22Rv1 (cell line): ENCODE results near the gene TTYH2.
"Not testable (repeated sequence)": the region's sequence is repeated elsewhere in the genome, so short reads cannot be mapped to it uniquely, and the experiment has no call there.

ENCODE experiments used
- H3K27ac ChIP-seq: fragments of 450-650 bp; 2 replicates; pipeline ENCODE4 v1.5.1; 2017
- CTCF ChIP-seq: fragments of 450-650 bp; IDR thresholded peaks from 2 replicates; pipeline ENCODE4 v1.5.1; 2017; ENCODE audit warnings: mild to moderate bottlenecking
- ZFX ChIP-seq: fragments of 450-650 bp; IDR thresholded peaks from 2 replicates; pipeline ENCODE4 v1.6.1; 2017; ENCODE audit warnings: antibody characterized with exemption, borderline replicate concordance

TTYH2 gene

GRCh38 chr17:74186498-74186897, 26.9 kb upstream of the TTYH2 start:
- H3K27ac ChIP-seq, result no peak overlapping the region
- no peak for TF ChIP-seq ZFX
- TF ChIP-seq CTCF, result no peak

- TF ChIP-seq ZFX (no peak), CTCF (no peak)
- H3K27ac ChIP-seq, result no peak overlapping the region
Measured at GRCh38 chr17:74187761-74188160, 25.6 kb upstream of the TTYH2 start.

- H3K27ac ChIP-seq, result not testable (repeated sequence)
Measured at GRCh38 chr17:74188687-74189086, 24.7 kb upstream of the TTYH2 start.

GRCh38 chr17:74190154-74190553, 23.2 kb upstream of the TTYH2 start:
- H3K27ac ChIP-seq, result no peak overlapping the region
- TF ChIP-seq ZFX, result no peak
- TF ChIP-seq CTCF, result no peak

GRCh38 chr17:74190807-74191406, 22.5 kb upstream of the TTYH2 start:
- TF ChIP-seq CTCF (no peak), ZFX (no peak)
- H3K27ac ChIP-seq, result no peak overlapping the region

- TF ChIP-seq ZFX (no peak), CTCF (no peak)
- H3K27ac ChIP-seq, result no peak overlapping the region
Measured at GRCh38 chr17:74192950-74193781, 20.2 kb upstream of the TTYH2 start.

GRCh38 chr17:74194682-74195081, 18.7 kb upstream of the TTYH2 start:
- TF ChIP-seq ZFX (no peak), CTCF (no peak)
- H3K27ac ChIP-seq, result no peak overlapping the region
